ENCODE data around the gene GPR87.

The GPR87 gene

GRCh38 chr3:151256749-151257148 is 59.9 kb downstream of the GPR87 start:
- no peak for TF ChIP-seq CSDC2 (CRISPR knock-in tag; IDR thresholded peaks at IDR 0.05)
- TF ChIP-seq, protein P1, sequence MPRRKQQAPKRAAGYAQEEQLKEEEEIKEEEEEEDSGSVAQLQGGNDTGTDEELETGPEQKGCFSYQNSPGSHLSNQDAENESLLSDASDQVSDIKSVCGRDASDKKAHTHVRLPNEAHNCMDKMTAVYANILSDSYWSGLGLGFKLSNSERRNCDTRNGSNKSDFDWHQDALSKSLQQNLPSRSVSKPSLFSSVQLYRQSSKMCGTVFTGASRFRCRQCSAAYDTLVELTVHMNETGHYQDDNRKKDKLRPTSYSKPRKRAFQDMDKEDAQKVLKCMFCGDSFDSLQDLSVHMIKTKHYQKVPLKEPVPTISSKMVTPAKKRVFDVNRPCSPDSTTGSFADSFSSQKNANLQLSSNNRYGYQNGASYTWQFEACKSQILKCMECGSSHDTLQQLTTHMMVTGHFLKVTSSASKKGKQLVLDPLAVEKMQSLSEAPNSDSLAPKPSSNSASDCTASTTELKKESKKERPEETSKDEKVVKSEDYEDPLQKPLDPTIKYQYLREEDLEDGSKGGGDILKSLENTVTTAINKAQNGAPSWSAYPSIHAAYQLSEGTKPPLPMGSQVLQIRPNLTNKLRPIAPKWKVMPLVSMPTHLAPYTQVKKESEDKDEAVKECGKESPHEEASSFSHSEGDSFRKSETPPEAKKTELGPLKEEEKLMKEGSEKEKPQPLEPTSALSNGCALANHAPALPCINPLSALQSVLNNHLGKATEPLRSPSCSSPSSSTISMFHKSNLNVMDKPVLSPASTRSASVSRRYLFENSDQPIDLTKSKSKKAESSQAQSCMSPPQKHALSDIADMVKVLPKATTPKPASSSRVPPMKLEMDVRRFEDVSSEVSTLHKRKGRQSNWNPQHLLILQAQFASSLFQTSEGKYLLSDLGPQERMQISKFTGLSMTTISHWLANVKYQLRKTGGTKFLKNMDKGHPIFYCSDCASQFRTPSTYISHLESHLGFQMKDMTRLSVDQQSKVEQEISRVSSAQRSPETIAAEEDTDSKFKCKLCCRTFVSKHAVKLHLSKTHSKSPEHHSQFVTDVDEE (CRISPR knock-in tag; IDR thresholded peaks at IDR 0.05), result no peak
- ATAC-seq, result no peak

GRCh38 chr3:151248772-151249337 is 67.8 kb downstream of the GPR87 start:
- no peak for TF ChIP-seq ZNF565 (CRISPR knock-in tag; conservative IDR thresholded peaks at IDR 0.05; ENCODE audit: low read depth)
- no peak for TF ChIP-seq BACH2 (CRISPR knock-in tag; IDR thresholded peaks at IDR 0.05; ENCODE audit: borderline replicate concordance)
- no peak for TF ChIP-seq RARB (CRISPR knock-in tag; IDR thresholded peaks at IDR 0.05)
- TF ChIP-seq TCF4 (CRISPR knock-in tag; IDR thresholded peaks at IDR 0.05; ENCODE audit: borderline replicate concordance), result no peak
- no peak for TF ChIP-seq POU6F1 (CRISPR knock-in tag; IDR thresholded peaks at IDR 0.05; ENCODE audit: borderline replicate concordance, low read depth)
- TF ChIP-seq, protein P2, sequence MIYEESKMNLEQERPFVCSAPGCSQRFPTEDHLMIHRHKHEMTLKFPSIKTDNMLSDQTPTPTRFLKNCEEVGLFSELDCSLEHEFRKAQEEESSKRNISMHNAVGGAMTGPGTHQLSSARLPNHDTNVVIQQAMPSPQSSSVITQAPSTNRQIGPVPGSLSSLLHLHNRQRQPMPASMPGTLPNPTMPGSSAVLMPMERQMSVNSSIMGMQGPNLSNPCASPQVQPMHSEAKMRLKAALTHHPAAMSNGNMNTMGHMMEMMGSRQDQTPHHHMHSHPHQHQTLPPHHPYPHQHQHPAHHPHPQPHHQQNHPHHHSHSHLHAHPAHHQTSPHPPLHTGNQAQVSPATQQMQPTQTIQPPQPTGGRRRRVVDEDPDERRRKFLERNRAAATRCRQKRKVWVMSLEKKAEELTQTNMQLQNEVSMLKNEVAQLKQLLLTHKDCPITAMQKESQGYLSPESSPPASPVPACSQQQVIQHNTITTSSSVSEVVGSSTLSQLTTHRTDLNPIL (CRISPR knock-in tag; IDR thresholded peaks at IDR 0.05; ENCODE audit: low read depth), result no peak
- no peak for TF ChIP-seq CSDC2 (CRISPR knock-in tag; IDR thresholded peaks at IDR 0.05)
- TF ChIP-seq ISL1 (CRISPR knock-in tag; IDR thresholded peaks at IDR 0.05), result no peak
- TF ChIP-seq CSRNP3 (CRISPR knock-in tag; IDR thresholded peaks at IDR 0.05), result no peak
- no peak for TF ChIP-seq ZNF8 (CRISPR knock-in tag; IDR thresholded peaks at IDR 0.05)
- TF ChIP-seq OSR1 (CRISPR knock-in tag; IDR thresholded peaks at IDR 0.05), result no peak
- no peak for ATAC-seq
